ENCODE results near the gene BNIPL.

Gene BNIPL

DNA sequence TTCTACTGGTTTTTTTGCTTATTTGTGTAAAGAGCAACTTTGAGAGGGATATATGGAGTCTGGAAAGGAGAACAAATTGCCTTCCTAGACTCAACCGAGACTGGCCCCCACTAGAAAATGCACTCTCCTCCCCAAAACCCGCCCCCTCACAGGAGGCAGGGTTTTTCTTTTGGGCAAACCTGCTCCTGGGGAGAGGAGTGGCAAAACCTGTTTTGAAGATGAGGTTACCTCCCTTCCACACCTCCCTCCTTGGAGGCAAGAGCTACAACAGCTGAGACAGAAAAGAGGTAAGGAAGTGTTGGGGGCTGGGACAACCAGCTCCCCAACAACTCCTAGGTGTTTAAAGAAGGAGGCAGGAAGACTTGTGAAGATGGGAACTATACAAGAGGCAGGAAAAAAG lies at the start of gene BNIPL:
TSS of gene BNIPL (plus strand) at position 231 of the 400 bp plus-strand sequence. CDS start at position 371, 140 bp downstream.
- Histone ChIP-seq H3K36me3 (ENCODE audit: insufficient read depth, low read length) (peaks cover 17% of the 10 kb centered on the region), H3K4me1 (ENCODE audit: insufficient read depth, low read length) (no peaks in the 10 kb centered on the region), H3K9ac (ENCODE audit: low read length) (no peak within 1 kb of the TSS), H3K27ac (ENCODE audit: low read depth, low read length) (no peak within 1 kb of the TSS), H3K4me3 (ENCODE audit: low read depth in 1 of 2, low read length in 2 of 2) (no peak within 1 kb of the TSS), H3K27me3 (ENCODE audit: control insufficient read depth in 1 of 2, insufficient read depth in 2 of 2, low read length in 2 of 2) (no peaks in the 10 kb centered on the region), H3K9me3 (ENCODE audit: low read length) (no peaks in the 10 kb centered on the region)

GRCh38 chr1:150987924-150988323 lies 48.5 kb upstream of the BNIPL start:
- Histone ChIP-seq H3K4me1 (ENCODE audit: insufficient read depth, low read length) (no peaks in the 10 kb centered on the region), H3K9me3 (ENCODE audit: low read length) (no peaks in the 10 kb centered on the region), H3K27ac (ENCODE audit: low read depth, low read length) (no peak overlapping the region), H3K27me3 (ENCODE audit: control insufficient read depth in 1 of 2, insufficient read depth in 2 of 2, low read length in 2 of 2) (no peaks in the 10 kb centered on the region), H3K36me3 (ENCODE audit: insufficient read depth, low read length) (no peaks in the 10 kb centered on the region), H3K4me3 (ENCODE audit: low read depth in 1 of 2, low read length in 2 of 2) (no peak overlapping the region), H3K9ac (ENCODE audit: low read length) (no peak overlapping the region)

- Histone ChIP-seq H3K4me1 (ENCODE audit: insufficient read depth, low read length) (peaks cover 5% of the 10 kb centered on the region), H3K36me3 (ENCODE audit: insufficient read depth, low read length) (peaks cover 10% of the 10 kb centered on the region), H3K4me3 (ENCODE audit: low read depth in 1 of 2, low read length in 2 of 2) (no peak overlapping the region), H3K27ac (ENCODE audit: low read depth, low read length) (no peak overlapping the region), H3K9ac (ENCODE audit: low read length) (no peak overlapping the region), H3K9me3 (ENCODE audit: low read length) (no peaks in the 10 kb centered on the region), H3K27me3 (ENCODE audit: control insufficient read depth in 1 of 2, insufficient read depth in 2 of 2, low read length in 2 of 2) (no peaks in the 10 kb centered on the region)
These were observed 43.8 kb upstream of the BNIPL start for GRCh38 chr1:150992626-150993025.

DNA sequence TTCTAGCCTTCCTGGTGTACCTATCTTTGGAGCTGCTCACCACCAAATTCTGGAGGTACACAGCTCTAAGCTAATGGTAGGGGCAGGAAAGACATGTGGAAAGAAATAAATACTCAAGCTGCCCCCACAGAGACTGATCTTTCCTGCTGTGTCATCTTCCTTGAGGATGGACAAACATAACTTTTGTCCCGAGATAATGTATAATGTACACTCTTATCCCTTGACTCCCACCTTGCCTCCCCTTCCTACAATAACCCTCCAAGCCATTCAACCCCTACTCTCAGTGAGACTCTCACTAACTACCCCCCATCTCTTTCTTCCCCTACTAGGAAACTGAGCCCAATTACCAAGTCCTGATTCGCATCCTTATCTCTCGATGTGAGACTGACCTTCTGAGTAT lies 42.1 kb upstream of the BNIPL start:
- no peak overlapping the region for H3K9ac ChIP-seq (ENCODE audit: low read length)
- peaks cover 5% of the 10 kb centered on the region for H3K4me1 ChIP-seq (ENCODE audit: insufficient read depth, low read length)
- no peak overlapping the region for H3K4me3 ChIP-seq (ENCODE audit: low read depth in 1 of 2, low read length in 2 of 2)
- no peak overlapping the region for H3K27ac ChIP-seq (ENCODE audit: low read depth, low read length)
- no peaks in the 10 kb centered on the region for H3K27me3 ChIP-seq (ENCODE audit: control insufficient read depth in 1 of 2, insufficient read depth in 2 of 2, low read length in 2 of 2)
- no peaks in the 10 kb centered on the region for H3K9me3 ChIP-seq (ENCODE audit: low read length)
- H3K36me3 ChIP-seq (ENCODE audit: insufficient read depth, low read length): peaks cover 26% of the 10 kb centered on the region

GRCh38 chr1:150995460-150995859 lies 40.9 kb upstream of the BNIPL start:
- H3K27me3 ChIP-seq (ENCODE audit: control insufficient read depth in 1 of 2, insufficient read depth in 2 of 2, low read length in 2 of 2): no peaks in the 10 kb centered on the region
- no peak overlapping the region for H3K9ac ChIP-seq (ENCODE audit: low read length)
- H3K36me3 ChIP-seq (ENCODE audit: insufficient read depth, low read length): peaks cover 33% of the 10 kb centered on the region
- H3K4me3 ChIP-seq (ENCODE audit: low read depth in 1 of 2, low read length in 2 of 2): no peak overlapping the region
- no peaks in the 10 kb centered on the region for H3K9me3 ChIP-seq (ENCODE audit: low read length)
- peaks cover 5% of the 10 kb centered on the region for H3K4me1 ChIP-seq (ENCODE audit: insufficient read depth, low read length)
- no peak overlapping the region for H3K27ac ChIP-seq (ENCODE audit: low read depth, low read length)

- Histone ChIP-seq H3K4me3 (ENCODE audit: low read depth in 1 of 2, low read length in 2 of 2) (no peak overlapping the region), H3K9me3 (ENCODE audit: low read length) (no peaks in the 10 kb centered on the region), H3K27ac (ENCODE audit: low read depth, low read length) (no peak overlapping the region), H3K4me1 (ENCODE audit: insufficient read depth, low read length) (peaks cover 5% of the 10 kb centered on the region), H3K36me3 (ENCODE audit: insufficient read depth, low read length) (peaks cover 38% of the 10 kb centered on the region), H3K27me3 (ENCODE audit: control insufficient read depth in 1 of 2, insufficient read depth in 2 of 2, low read length in 2 of 2) (no peaks in the 10 kb centered on the region), H3K9ac (ENCODE audit: low read length) (no peak overlapping the region)
These were observed 40.5 kb upstream of the BNIPL start for GRCh38 chr1:150995896-150996295.

DNA sequence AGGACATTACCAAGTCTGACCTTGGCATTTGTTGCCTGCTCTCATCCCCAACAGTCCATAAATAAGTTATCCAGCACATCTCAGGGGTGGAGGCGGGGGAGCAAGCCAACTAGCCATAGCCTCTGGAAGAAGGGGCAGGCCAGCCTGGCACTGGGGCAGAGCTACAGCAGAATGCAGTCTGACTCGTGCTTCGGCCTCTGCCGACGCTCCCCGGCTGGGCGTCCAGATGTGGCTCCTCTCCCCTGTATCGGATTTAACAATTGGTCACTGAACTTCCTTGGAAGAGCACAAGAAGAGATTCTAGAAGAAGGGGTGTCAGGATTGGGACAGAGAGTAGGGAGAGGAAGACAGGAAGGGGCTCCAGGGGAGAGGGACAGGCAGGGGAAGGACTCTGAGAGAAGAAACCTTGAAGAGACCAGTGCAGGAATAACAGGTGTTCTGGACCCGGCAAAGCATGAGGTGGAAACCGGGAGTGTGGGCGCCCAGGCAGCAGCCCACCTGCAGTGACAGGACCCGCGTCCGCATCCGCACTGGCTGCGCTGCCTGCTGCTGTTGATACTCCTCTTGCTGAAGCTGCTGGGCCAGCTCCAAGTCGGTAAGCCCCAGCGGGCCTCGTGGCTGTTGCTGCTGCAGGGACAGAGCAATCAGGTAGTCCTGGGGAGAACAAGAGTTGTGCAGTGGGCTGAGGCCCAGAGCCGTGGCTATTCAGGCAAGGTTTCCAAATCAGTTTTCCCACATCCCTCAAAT lies 39.1 kb upstream of the BNIPL start:
- Histone ChIP-seq H3K27ac (ENCODE audit: low read depth, low read length) (no peak overlapping the region), H3K9ac (ENCODE audit: low read length) (no peak overlapping the region), H3K9me3 (ENCODE audit: low read length) (no peaks in the 10 kb centered on the region), H3K4me1 (ENCODE audit: insufficient read depth, low read length) (peaks cover 11% of the 10 kb centered on the region), H3K4me3 (ENCODE audit: low read depth in 1 of 2, low read length in 2 of 2) (no peak overlapping the region), H3K36me3 (ENCODE audit: insufficient read depth, low read length) (peaks cover 51% of the 10 kb centered on the region), H3K27me3 (ENCODE audit: control insufficient read depth in 1 of 2, insufficient read depth in 2 of 2, low read length in 2 of 2) (no peaks in the 10 kb centered on the region)

DNA sequence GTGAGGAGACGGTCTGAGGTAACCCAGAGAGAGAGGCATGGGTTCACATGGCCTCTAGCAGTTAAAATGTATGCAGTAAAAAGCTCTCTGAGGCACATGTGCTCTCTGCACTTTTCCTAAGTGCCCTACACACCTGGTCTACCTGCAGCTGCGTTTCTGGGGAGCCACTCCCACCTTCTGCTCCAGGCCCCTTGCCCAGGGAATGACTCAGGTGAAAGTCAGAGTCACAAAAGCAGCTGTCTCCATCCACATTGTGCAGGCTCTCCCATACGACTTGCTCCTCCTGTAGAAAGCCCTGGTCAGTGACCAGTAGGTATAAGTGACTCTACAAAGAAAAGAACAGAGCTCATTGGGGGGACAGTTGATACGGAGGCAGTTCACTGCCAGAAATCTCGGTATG lies 38.4 kb upstream of the BNIPL start:
- no peaks in the 10 kb centered on the region for H3K27me3 ChIP-seq (ENCODE audit: control insufficient read depth in 1 of 2, insufficient read depth in 2 of 2, low read length in 2 of 2)
- peaks cover 51% of the 10 kb centered on the region for H3K36me3 ChIP-seq (ENCODE audit: insufficient read depth, low read length)
- no peak overlapping the region for H3K9ac ChIP-seq (ENCODE audit: low read length)
- H3K27ac ChIP-seq (ENCODE audit: low read depth, low read length): no peak overlapping the region
- H3K4me3 ChIP-seq (ENCODE audit: low read depth in 1 of 2, low read length in 2 of 2): no peak overlapping the region
- no peaks in the 10 kb centered on the region for H3K9me3 ChIP-seq (ENCODE audit: low read length)
- H3K4me1 ChIP-seq (ENCODE audit: insufficient read depth, low read length): peaks cover 18% of the 10 kb centered on the region

GRCh38 chr1:150999051-150999674 lies 37.2 kb upstream of the BNIPL start:
- H3K36me3 ChIP-seq (ENCODE audit: insufficient read depth, low read length): peaks cover 51% of the 10 kb centered on the region
- H3K9me3 ChIP-seq (ENCODE audit: low read length): no peaks in the 10 kb centered on the region
- H3K9ac ChIP-seq (ENCODE audit: low read length): no peak overlapping the region
- no peak overlapping the region for H3K27ac ChIP-seq (ENCODE audit: low read depth, low read length)
- no peaks in the 10 kb centered on the region for H3K27me3 ChIP-seq (ENCODE audit: control insufficient read depth in 1 of 2, insufficient read depth in 2 of 2, low read length in 2 of 2)
- H3K4me1 ChIP-seq (ENCODE audit: insufficient read depth, low read length): peaks cover 24% of the 10 kb centered on the region
- no peak overlapping the region for H3K4me3 ChIP-seq (ENCODE audit: low read depth in 1 of 2, low read length in 2 of 2)

DNA sequence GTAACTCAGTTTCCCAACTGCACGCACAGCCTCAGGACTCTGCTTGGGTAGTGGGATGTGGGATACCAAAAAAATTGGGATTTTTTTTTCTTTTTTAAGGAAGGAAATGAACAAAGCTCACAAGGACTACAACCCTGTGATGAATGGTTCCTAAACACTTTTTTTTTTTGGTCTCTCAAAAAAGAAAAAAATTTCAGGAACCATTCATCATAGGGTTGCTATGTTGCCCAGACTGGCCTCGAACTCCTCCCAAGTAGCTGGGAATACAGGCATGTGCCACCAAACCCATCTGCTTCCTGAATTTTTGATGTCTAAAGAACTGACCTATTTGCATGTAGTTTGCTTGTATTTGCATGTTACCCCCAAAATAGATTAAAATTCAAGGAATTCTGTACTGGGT lies 36.5 kb upstream of the BNIPL start:
- Histone ChIP-seq H3K4me3 (ENCODE audit: low read depth in 1 of 2, low read length in 2 of 2) (no peak overlapping the region), H3K9ac (ENCODE audit: low read length) (no peak overlapping the region), H3K4me1 (ENCODE audit: insufficient read depth, low read length) (peaks cover 26% of the 10 kb centered on the region), H3K27ac (ENCODE audit: low read depth, low read length) (no peak overlapping the region), H3K36me3 (ENCODE audit: insufficient read depth, low read length) (peaks cover 51% of the 10 kb centered on the region), H3K9me3 (ENCODE audit: low read length) (no peaks in the 10 kb centered on the region), H3K27me3 (ENCODE audit: control insufficient read depth in 1 of 2, insufficient read depth in 2 of 2, low read length in 2 of 2) (no peaks in the 10 kb centered on the region)

GRCh38 chr1:151000408-151000807 lies 36.0 kb upstream of the BNIPL start:
- Histone ChIP-seq H3K27ac (ENCODE audit: low read depth, low read length) (no peak overlapping the region), H3K36me3 (ENCODE audit: insufficient read depth, low read length) (peaks cover 51% of the 10 kb centered on the region), H3K4me3 (ENCODE audit: low read depth in 1 of 2, low read length in 2 of 2) (no peak overlapping the region), H3K4me1 (ENCODE audit: insufficient read depth, low read length) (peaks cover 24% of the 10 kb centered on the region), H3K27me3 (ENCODE audit: control insufficient read depth in 1 of 2, insufficient read depth in 2 of 2, low read length in 2 of 2) (no peaks in the 10 kb centered on the region), H3K9ac (ENCODE audit: low read length) (no peak overlapping the region), H3K9me3 (ENCODE audit: low read length) (no peaks in the 10 kb centered on the region)

DNA sequence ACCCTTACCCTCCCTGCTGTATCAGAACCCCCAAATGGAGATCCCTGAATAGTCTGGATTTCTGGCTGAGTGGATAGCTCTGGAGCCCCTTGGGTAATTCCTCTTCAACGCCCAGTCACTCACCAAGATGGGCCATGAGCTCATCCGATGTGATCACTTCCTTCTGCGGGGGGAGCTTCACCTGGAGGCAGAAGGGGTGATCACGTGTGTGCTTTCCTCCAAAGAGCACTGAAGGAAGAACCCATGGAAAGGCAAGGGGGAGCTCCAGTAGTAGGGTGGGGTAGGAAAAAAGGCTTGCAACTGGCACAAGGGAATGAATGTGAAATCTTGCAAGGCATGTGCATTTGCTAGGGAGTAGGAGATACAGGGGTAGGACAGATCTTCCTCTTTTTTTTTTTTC lies 34.8 kb upstream of the BNIPL start:
- Histone ChIP-seq H3K27me3 (ENCODE audit: control insufficient read depth in 1 of 2, insufficient read depth in 2 of 2, low read length in 2 of 2) (no peaks in the 10 kb centered on the region), H3K9ac (ENCODE audit: low read length) (no peak overlapping the region), H3K4me1 (ENCODE audit: insufficient read depth, low read length) (peaks cover 21% of the 10 kb centered on the region), H3K9me3 (ENCODE audit: low read length) (no peaks in the 10 kb centered on the region), H3K27ac (ENCODE audit: low read depth, low read length) (no peak overlapping the region), H3K36me3 (ENCODE audit: insufficient read depth, low read length) (peaks cover 51% of the 10 kb centered on the region), H3K4me3 (ENCODE audit: low read depth in 1 of 2, low read length in 2 of 2) (no peak overlapping the region)

Measured in muscle layer of colon (tissue), 2 donors.